ENCODE data around the gene TDRD3. TPM values are rescaled to one million over a fixed set of nuclear protein-coding genes. Genes with fewer than 3 reads are reported as not detected.

Gene TDRD3
- total and polyA plus RNA-seq, 4 donors, result 3.6 to 15.8 (median 6.2) TPM

- TF ChIP-seq YY1 (IDR thresholded peaks at IDR 0.05), result no peak
- TF ChIP-seq EGR1 (IDR thresholded peaks at IDR 0.05; ENCODE audit: low read depth in 2 of 2), result no peak
- TF ChIP-seq, protein P1, sequence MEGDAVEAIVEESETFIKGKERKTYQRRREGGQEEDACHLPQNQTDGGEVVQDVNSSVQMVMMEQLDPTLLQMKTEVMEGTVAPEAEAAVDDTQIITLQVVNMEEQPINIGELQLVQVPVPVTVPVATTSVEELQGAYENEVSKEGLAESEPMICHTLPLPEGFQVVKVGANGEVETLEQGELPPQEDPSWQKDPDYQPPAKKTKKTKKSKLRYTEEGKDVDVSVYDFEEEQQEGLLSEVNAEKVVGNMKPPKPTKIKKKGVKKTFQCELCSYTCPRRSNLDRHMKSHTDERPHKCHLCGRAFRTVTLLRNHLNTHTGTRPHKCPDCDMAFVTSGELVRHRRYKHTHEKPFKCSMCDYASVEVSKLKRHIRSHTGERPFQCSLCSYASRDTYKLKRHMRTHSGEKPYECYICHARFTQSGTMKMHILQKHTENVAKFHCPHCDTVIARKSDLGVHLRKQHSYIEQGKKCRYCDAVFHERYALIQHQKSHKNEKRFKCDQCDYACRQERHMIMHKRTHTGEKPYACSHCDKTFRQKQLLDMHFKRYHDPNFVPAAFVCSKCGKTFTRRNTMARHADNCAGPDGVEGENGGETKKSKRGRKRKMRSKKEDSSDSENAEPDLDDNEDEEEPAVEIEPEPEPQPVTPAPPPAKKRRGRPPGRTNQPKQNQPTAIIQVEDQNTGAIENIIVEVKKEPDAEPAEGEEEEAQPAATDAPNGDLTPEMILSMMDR (IDR thresholded peaks at IDR 0.05; ENCODE audit: low read depth, low read length, missing input control), result no peak
- TF ChIP-seq TAF1 (conservative IDR thresholded peaks at IDR 0.05), result no peak
- no peak for TF ChIP-seq RXRA (IDR thresholded peaks at IDR 0.05)
- TF ChIP-seq JUND (IDR thresholded peaks at IDR 0.05), result no peak
- no peak for TF ChIP-seq HNF4G (IDR thresholded peaks at IDR 0.05)
- TF ChIP-seq ZBTB33 (IDR thresholded peaks at IDR 0.05), result no peak
- TF ChIP-seq, protein P2, sequence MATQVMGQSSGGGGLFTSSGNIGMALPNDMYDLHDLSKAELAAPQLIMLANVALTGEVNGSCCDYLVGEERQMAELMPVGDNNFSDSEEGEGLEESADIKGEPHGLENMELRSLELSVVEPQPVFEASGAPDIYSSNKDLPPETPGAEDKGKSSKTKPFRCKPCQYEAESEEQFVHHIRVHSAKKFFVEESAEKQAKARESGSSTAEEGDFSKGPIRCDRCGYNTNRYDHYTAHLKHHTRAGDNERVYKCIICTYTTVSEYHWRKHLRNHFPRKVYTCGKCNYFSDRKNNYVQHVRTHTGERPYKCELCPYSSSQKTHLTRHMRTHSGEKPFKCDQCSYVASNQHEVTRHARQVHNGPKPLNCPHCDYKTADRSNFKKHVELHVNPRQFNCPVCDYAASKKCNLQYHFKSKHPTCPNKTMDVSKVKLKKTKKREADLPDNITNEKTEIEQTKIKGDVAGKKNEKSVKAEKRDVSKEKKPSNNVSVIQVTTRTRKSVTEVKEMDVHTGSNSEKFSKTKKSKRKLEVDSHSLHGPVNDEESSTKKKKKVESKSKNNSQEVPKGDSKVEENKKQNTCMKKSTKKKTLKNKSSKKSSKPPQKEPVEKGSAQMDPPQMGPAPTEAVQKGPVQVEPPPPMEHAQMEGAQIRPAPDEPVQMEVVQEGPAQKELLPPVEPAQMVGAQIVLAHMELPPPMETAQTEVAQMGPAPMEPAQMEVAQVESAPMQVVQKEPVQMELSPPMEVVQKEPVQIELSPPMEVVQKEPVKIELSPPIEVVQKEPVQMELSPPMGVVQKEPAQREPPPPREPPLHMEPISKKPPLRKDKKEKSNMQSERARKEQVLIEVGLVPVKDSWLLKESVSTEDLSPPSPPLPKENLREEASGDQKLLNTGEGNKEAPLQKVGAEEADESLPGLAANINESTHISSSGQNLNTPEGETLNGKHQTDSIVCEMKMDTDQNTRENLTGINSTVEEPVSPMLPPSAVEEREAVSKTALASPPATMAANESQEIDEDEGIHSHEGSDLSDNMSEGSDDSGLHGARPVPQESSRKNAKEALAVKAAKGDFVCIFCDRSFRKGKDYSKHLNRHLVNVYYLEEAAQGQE (IDR thresholded peaks at IDR 0.05), result no peak
- no peak for TF ChIP-seq HNF4A (conservative IDR thresholded peaks at IDR 0.05)
- TF ChIP-seq GABPA (IDR thresholded peaks at IDR 0.05 in 1 of 2, conservative IDR thresholded peaks at IDR 0.05 in 1 of 2), result no peak
- TF ChIP-seq NR2F2 (IDR thresholded peaks at IDR 0.05), result no peak
- H3K4me3 ChIP-seq (ENCODE audit: low read depth in 1 of 3, low read length in 3 of 3), result no peak overlapping the region
- WGBS, result 90% methylated on average over 1 of the region's 1 CpG
Measured at GRCh38 chr13:60491531-60491930, 94.5 kb downstream of the TDRD3 start.

DNA sequence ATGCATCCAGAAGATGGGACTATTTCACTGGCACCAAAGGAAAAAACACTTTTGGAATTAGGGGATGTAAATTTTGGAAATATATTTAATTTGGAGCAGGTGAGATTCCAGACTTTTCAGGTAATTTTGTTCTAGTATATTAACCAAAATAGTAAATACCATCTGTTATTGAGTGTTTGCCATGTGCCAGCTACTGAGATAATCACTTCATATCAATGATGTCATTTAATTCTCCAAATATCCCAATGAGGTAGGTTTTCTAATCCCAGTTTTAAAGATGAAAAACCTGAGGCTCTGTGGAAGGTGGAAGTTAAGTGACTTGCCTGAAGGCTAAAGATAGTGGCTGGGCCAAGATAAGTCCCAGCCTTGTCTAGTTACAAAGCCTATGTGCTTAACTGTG, 95.2 kb downstream of the TDRD3 start:
- H3K9ac ChIP-seq (ENCODE audit: low read depth in 1 of 2, low read length in 2 of 2), result no peak overlapping the region
- no peaks in the 10 kb centered on the region for H3K27me3 ChIP-seq (ENCODE audit: control insufficient read depth in 4 of 4, insufficient read depth in 4 of 4, low read length in 3 of 4)
- H3K36me3 ChIP-seq (ENCODE audit: control insufficient read depth in 4 of 4, insufficient read depth in 3 of 4, low read depth in 1 of 4, low read length in 3 of 4), result peaks cover 0 to 5% (median 4%) of the 10 kb centered on the region in 4 donors
- H3K27ac ChIP-seq (ENCODE audit: low read depth in 1 of 2, low read length in 2 of 2), result no peak overlapping the region
- DNase-seq (ENCODE audit: low spot score), result no peak
- H3K4me1 ChIP-seq (ENCODE audit: control insufficient read depth in 4 of 4, insufficient read depth in 4 of 4, low read length in 3 of 4), result no peaks in the 10 kb centered on the region
- no peaks in the 10 kb centered on the region for H3K9me3 ChIP-seq (ENCODE audit: control insufficient read depth in 4 of 4, low read length in 3 of 4)
- H3K4me3 ChIP-seq (ENCODE audit: low read depth in 1 of 3, low read length in 3 of 3), result no peak overlapping the region
- TF ChIP-seq HNF4A (conservative IDR thresholded peaks at IDR 0.05) (no peak), SP1 (IDR thresholded peaks at IDR 0.05) (no peak), FOXA2 (IDR thresholded peaks at IDR 0.05) (no peak), RAD21 (IDR thresholded peaks at IDR 0.05) (no peak), FOXA1 (IDR thresholded peaks at IDR 0.05) (no peak), ZBTB33 (IDR thresholded peaks at IDR 0.05) (no peak), NR2F2 (IDR thresholded peaks at IDR 0.05) (no peak), RXRA (IDR thresholded peaks at IDR 0.05) (no peak)
- TF ChIP-seq, protein P2 (IDR thresholded peaks at IDR 0.05), result no peak

More at GRCh38 chr13:60491531-60491930, 94.5 kb downstream of the TDRD3 start:
- H3K4me1 ChIP-seq (ENCODE audit: control insufficient read depth in 4 of 4, insufficient read depth in 4 of 4, low read length in 3 of 4), result no peaks in the 10 kb centered on the region
- H3K36me3 ChIP-seq (ENCODE audit: control insufficient read depth in 4 of 4, insufficient read depth in 3 of 4, low read depth in 1 of 4, low read length in 3 of 4), result peaks cover 0 to 4% (median 2%) of the 10 kb centered on the region in 4 donors
- no peak overlapping the region for H3K9ac ChIP-seq (ENCODE audit: low read depth in 1 of 2, low read length in 2 of 2)
- DNase-seq (ENCODE audit: low spot score), result no peak
- H3K27me3 ChIP-seq (ENCODE audit: control insufficient read depth in 4 of 4, insufficient read depth in 4 of 4, low read length in 3 of 4), result no peaks in the 10 kb centered on the region
- no peak overlapping the region for H3K27ac ChIP-seq (ENCODE audit: low read depth in 1 of 2, low read length in 2 of 2)
- H3K9me3 ChIP-seq (ENCODE audit: control insufficient read depth in 4 of 4, low read length in 3 of 4), result no peaks in the 10 kb centered on the region

Measured in liver (tissue), 9 donors.